Activated naive CD8-positive, alpha-beta T cell treated with anti-CD3 and anti-CD28 coated beads, Interleukin-2, amount 10 ng/mL, durations not matched to agents 7 days and 5 days (primary cell): ENCODE measurements around the gene PROB1. TPM values are rescaled to one million over a fixed set of nuclear protein-coding genes. Genes with fewer than 3 reads are reported as not detected.

Experiments
- ATAC-seq: fragments of 150-1000 bp; cut with Tn5 transposase; one replicate; pipeline ENCODE4 v1.10.0; 2021; ENCODE audit warnings: low read depth, moderate library complexity
- POLR2A ChIA-PET: fragments of 350-600 bp; sonication (Branson Sonifier 250); formaldehyde crosslinking; loops from one replicate; lab custom pipeline; 2021; ENCODE audit warnings: antibody characterized with exemption; lab: Charles Lee
- DNase-seq: peaks from one replicate; pipeline ENCODE4 v3.0.0; 2021
- H3K27ac Mint-ChIP-seq: one replicate; pipeline ENCODE4 v1.8.0; 2022; ENCODE audit warnings: mild to moderate bottlenecking, mixed read lengths
- H3K27me3 Mint-ChIP-seq: one replicate; pipeline ENCODE4 v1.8.0; 2022; ENCODE audit warnings: mild to moderate bottlenecking, moderate library complexity, mixed read lengths
- H3K36me3 Mint-ChIP-seq: one replicate; pipeline ENCODE4 v1.8.0; 2021; ENCODE audit warnings: mild to moderate bottlenecking, mixed read lengths
- H3K4me1 Mint-ChIP-seq: one replicate; pipeline ENCODE4 v1.8.0; 2021; ENCODE audit warnings: mixed read lengths
- H3K4me3 Mint-ChIP-seq: one replicate; pipeline ENCODE4 v1.8.0; 2022; ENCODE audit warnings: mild to moderate bottlenecking, moderate library complexity, mixed read lengths
- H3K9me3 Mint-ChIP-seq: one replicate; pipeline ENCODE4 v1.8.0; 2021; ENCODE audit warnings: mixed read lengths
- total RNA-seq, 2 experiments: library from RNA; stranded (reverse); gene quantifications; one replicate each; pipeline ENCODE4 v1.2.3, GENCODE V29; 2021

PROB1 gene
- total RNA-seq, 2 experiments from 2014 or later: 4.1 to 4.3 TPM

GRCh38 chr5:139378941-139379361 is 16.0 kb downstream of the PROB1 start:
- ATAC-seq (no peak), DNase-seq (peak; percentile 22)
- Mint-ChIP-seq H3K9me3 (no peaks in the 10 kb centered on the region), H3K27me3 (no peaks in the 10 kb centered on the region), H3K4me3 (no peak overlapping the region), H3K36me3 (peaks cover 10% of the 10 kb centered on the region), H3K27ac (no peak overlapping the region), H3K4me1 (peaks cover 17% of the 10 kb centered on the region)
- POLR2A ChIA-PET: interaction anchor here (0.7 to 0.8 kb wide), 2 partner anchors 9 to 85 kb away, joined by 3 read pairs; partner anchors contain the start of gene MATR3

GRCh38 chr5:139378101-139378825 is 16.6 kb downstream of the PROB1 start:
- H3K27ac Mint-ChIP-seq: no peak overlapping the region
- H3K36me3 Mint-ChIP-seq: peaks cover 15% of the 10 kb centered on the region
- no peak for DNase-seq
- no peaks in the 10 kb centered on the region for H3K27me3 Mint-ChIP-seq
- peaks cover 16% of the 10 kb centered on the region for H3K4me1 Mint-ChIP-seq
- H3K4me3 Mint-ChIP-seq: no peak overlapping the region
- POLR2A ChIA-PET: interaction anchor here (0.8 kb wide), 1 partner anchor 10 kb away, joined by 3 read pairs; no protein-coding TSS in a partner anchor
- ATAC-seq: no peak
- no peaks in the 10 kb centered on the region for H3K9me3 Mint-ChIP-seq

GRCh38 chr5:139377226-139377625 is 17.7 kb downstream of the PROB1 start:
- POLR2A ChIA-PET: interaction anchor here (0.9 to 1.2 kb wide), 2 partner anchors 12 to 14 kb away, joined by 3 to 4 read pairs; partner anchors contain the start of gene MZB1
- Mint-ChIP-seq H3K27ac (no peak overlapping the region), H3K4me3 (no peak overlapping the region), H3K4me1 (peaks cover 15% of the 10 kb centered on the region), H3K27me3 (no peaks in the 10 kb centered on the region), H3K36me3 (peaks cover 20% of the 10 kb centered on the region), H3K9me3 (no peaks in the 10 kb centered on the region)
- no peak for ATAC-seq
- DNase-seq: no peak

GRCh38 chr5:139376364-139376763 is 18.5 kb downstream of the PROB1 start:
- ATAC-seq: no peak
- Mint-ChIP-seq H3K27me3 (no peaks in the 10 kb centered on the region), H3K4me3 (no peak overlapping the region), H3K36me3 (peaks cover 24% of the 10 kb centered on the region), H3K4me1 (peaks cover 21% of the 10 kb centered on the region), H3K27ac (no peak overlapping the region), H3K9me3 (no peaks in the 10 kb centered on the region)
- POLR2A ChIA-PET: interaction anchor here (0.7 to 1.2 kb wide), 3 partner anchors 13 to 15 kb away, joined by 3 to 4 read pairs (median 3); partner anchors contain the start of gene MZB1
- no peak for DNase-seq

- POLR2A ChIA-PET: no interaction called here
- Mint-ChIP-seq H3K27me3 (no peaks in the 10 kb centered on the region), H3K36me3 (peaks cover 24% of the 10 kb centered on the region), H3K4me1 (peaks cover 27% of the 10 kb centered on the region), H3K27ac (peak overlapping the region; percentile 32), H3K4me3 (no peak overlapping the region), H3K9me3 (no peaks in the 10 kb centered on the region)
- DNase-seq: no peak
- ATAC-seq: peak; percentile 15
Measured at GRCh38 chr5:139374909-139375308, 20.0 kb downstream of the PROB1 start.

- H3K36me3 Mint-ChIP-seq: peaks cover 23% of the 10 kb centered on the region
- peak overlapping the region; percentile 47 for H3K4me3 Mint-ChIP-seq
- H3K9me3 Mint-ChIP-seq: no peaks in the 10 kb centered on the region
- H3K27me3 Mint-ChIP-seq: no peaks in the 10 kb centered on the region
- ATAC-seq (peak; percentile 38), DNase-seq (no peak)
- peak overlapping the region; percentile 58 for H3K27ac Mint-ChIP-seq
- POLR2A ChIA-PET: interaction anchor here (0.8 to 1.7 kb wide), 5 partner anchors 13 to 78 kb away, joined by 3 to 5 read pairs (median 3); partner anchors contain the start of genes MATR3 and PAIP2
- H3K4me1 Mint-ChIP-seq: peaks cover 19% of the 10 kb centered on the region
Measured at GRCh38 chr5:139371482-139372435, 23.1 kb downstream of the PROB1 start.

- H3K36me3 Mint-ChIP-seq: peaks cover 32% of the 10 kb centered on the region
- H3K27ac Mint-ChIP-seq: no peak overlapping the region
- H3K4me3 Mint-ChIP-seq: no peak overlapping the region
- DNase-seq (no peak), ATAC-seq (no peak)
- H3K9me3 Mint-ChIP-seq: no peaks in the 10 kb centered on the region
- H3K27me3 Mint-ChIP-seq: no peaks in the 10 kb centered on the region
- POLR2A ChIA-PET: interaction anchor here (1.5 to 2.1 kb wide), 2 partner anchors 19 to 25 kb away, joined by 3 to 5 read pairs; no protein-coding TSS in a partner anchor
- peaks cover 19% of the 10 kb centered on the region for H3K4me1 Mint-ChIP-seq
Measured at GRCh38 chr5:139369181-139369580, 25.7 kb downstream of the PROB1 start.

GRCh38 chr5:139368613-139369012 is 26.3 kb downstream of the PROB1 start:
- no peak overlapping the region for H3K4me3 Mint-ChIP-seq
- H3K27me3 Mint-ChIP-seq: no peaks in the 10 kb centered on the region
- peaks cover 19% of the 10 kb centered on the region for H3K4me1 Mint-ChIP-seq
- POLR2A ChIA-PET: interaction anchor here (1.0 to 2.1 kb wide), 4 partner anchors 20 to 92 kb away, joined by 3 to 5 read pairs (median 3); no protein-coding TSS in a partner anchor
- H3K36me3 Mint-ChIP-seq: peaks cover 35% of the 10 kb centered on the region
- ATAC-seq (no peak), DNase-seq (no peak)
- no peak overlapping the region for H3K27ac Mint-ChIP-seq
- no peaks in the 10 kb centered on the region for H3K9me3 Mint-ChIP-seq

- ATAC-seq: no peak
- Mint-ChIP-seq H3K4me3 (no peak overlapping the region), H3K4me1 (peaks cover 2% of the 10 kb centered on the region), H3K27ac (no peak overlapping the region), H3K36me3 (peaks cover 37% of the 10 kb centered on the region), H3K9me3 (no peaks in the 10 kb centered on the region), H3K27me3 (no peaks in the 10 kb centered on the region)
- POLR2A ChIA-PET: no interaction called here
- no peak for DNase-seq
Measured at GRCh38 chr5:139364466-139364865, 30.4 kb downstream of the PROB1 start.

- no peaks in the 10 kb centered on the region for H3K9me3 Mint-ChIP-seq
- H3K4me1 Mint-ChIP-seq: peaks cover 2% of the 10 kb centered on the region
- no peaks in the 10 kb centered on the region for H3K27me3 Mint-ChIP-seq
- DNase-seq: no peak
- H3K4me3 Mint-ChIP-seq: no peak overlapping the region
- POLR2A ChIA-PET: no interaction called here
- ATAC-seq: no peak
- H3K36me3 Mint-ChIP-seq: peaks cover 37% of the 10 kb centered on the region
- no peak overlapping the region for H3K27ac Mint-ChIP-seq
Measured at GRCh38 chr5:139363937-139364336, 31.0 kb downstream of the PROB1 start.

- Mint-ChIP-seq H3K36me3 (peaks cover 42% of the 10 kb centered on the region), H3K4me1 (peaks cover 7% of the 10 kb centered on the region), H3K4me3 (no peak overlapping the region), H3K27me3 (no peaks in the 10 kb centered on the region), H3K27ac (no peak overlapping the region), H3K9me3 (no peaks in the 10 kb centered on the region)
- POLR2A ChIA-PET: no interaction called here
- DNase-seq (no peak), ATAC-seq (no peak)
Measured at GRCh38 chr5:139361835-139362429, 33.0 kb downstream of the PROB1 start.

GRCh38 chr5:139360384-139360783 is 34.5 kb downstream of the PROB1 start:
- Mint-ChIP-seq H3K27ac (no peak overlapping the region), H3K9me3 (no peaks in the 10 kb centered on the region), H3K36me3 (peaks cover 35% of the 10 kb centered on the region), H3K4me1 (peaks cover 7% of the 10 kb centered on the region), H3K27me3 (no peaks in the 10 kb centered on the region), H3K4me3 (no peak overlapping the region)
- DNase-seq (no peak), ATAC-seq (no peak)
- POLR2A ChIA-PET: no interaction called here

- ATAC-seq (no peak), DNase-seq (no peak)
- POLR2A ChIA-PET: no interaction called here
- Mint-ChIP-seq H3K9me3 (peaks cover 5% of the 10 kb centered on the region), H3K36me3 (peaks cover 33% of the 10 kb centered on the region), H3K27me3 (no peaks in the 10 kb centered on the region), H3K4me1 (peaks cover 12% of the 10 kb centered on the region), H3K4me3 (no peak overlapping the region), H3K27ac (no peak overlapping the region)
Measured at GRCh38 chr5:139358064-139358463, 36.8 kb downstream of the PROB1 start.
